Esophagus muscularis mucosa (tissue), 4 donors: ENCODE results near the gene SLC12A7. TPM values are rescaled to one million over a fixed set of nuclear protein-coding genes. Genes with fewer than 3 reads are reported as not detected.

ENCODE experiments used
- DNase-seq: peaks from one replicate; pipeline ENCODE4 v3.0.0-alpha.2; 2017; ENCODE audit errors: extremely low spot score
- H3K27ac ChIP-seq, 4 donors: fragments of 200-600 bp; sonication (generic); replicated peaks in 1 of 4; 1 replicate in 3 of 4; 2 replicates in 1 of 4; pipeline ENCODE4 v1.5.1; 2016 to 2019; ENCODE audit warnings: mild to moderate bottlenecking in 1 of 4
- H3K27me3 ChIP-seq, 4 donors: fragments of 200-600 bp; sonication (generic); one replicate each; pipeline versions ENCODE4 v1.5.1 to v1.6.0; 2016 to 2019
- H3K36me3 ChIP-seq, 4 donors: fragments of 200-600 bp; sonication (generic); one replicate each; pipeline ENCODE4 v1.5.1; 2016 to 2019
- H3K4me1 ChIP-seq, 4 donors: fragments of 200-600 bp; sonication (generic); one replicate each; pipeline ENCODE4 v1.5.1; 2016 to 2019
- H3K4me3 ChIP-seq, 4 donors: fragments of 200-600 bp; sonication (generic); 1 replicate in 2 of 4; 2 replicates in 2 of 4; pipeline ENCODE4 v1.5.1; 2016 to 2019; ENCODE audit warnings: mild to moderate bottlenecking in 4 of 4, moderate library complexity in 1 of 4
- H3K9me3 ChIP-seq, 4 donors: fragments of 200-600 bp; sonication (generic); 1 replicate in 3 of 4; 2 replicates in 1 of 4; pipeline ENCODE4 v1.5.1; 2016 to 2019
- CTCF ChIP-seq, 3 experiments: fragments of 200-600 bp in 2 of 3; fragments of 450-650 bp in 1 of 3; sonication (generic) in 2 of 3; IDR thresholded peaks; one replicate each; pipeline ENCODE4 v1.5.1; 2017 to 2019; ENCODE audit warnings: antibody characterized with exemption in 3 of 3, mild to moderate bottlenecking in 2 of 3, moderate library complexity in 1 of 3
- EP300 ChIP-seq: sonication (generic); formaldehyde crosslinking; IDR thresholded peaks from one replicate; pipeline ENCODE4 v1.6.1; 2017; ENCODE audit warnings: antibody characterized with exemption
- POLR2A ChIP-seq: fragments of 450-650 bp; IDR thresholded peaks from one replicate; pipeline ENCODE4 v1.6.1; 2017; ENCODE audit warnings: antibody characterized with exemption, moderate library complexity, mild to moderate bottlenecking, low read depth
- POLR2AphosphoS5 ChIP-seq, 2 donors: sonication (generic); formaldehyde crosslinking; IDR thresholded peaks; one replicate each; pipeline ENCODE4 v1.6.1; 2017; ENCODE audit warnings: antibody characterized with exemption in 2 of 2
- WGBS: methylation state at CpG from one replicate; pipeline ENCODE4 v1.1.5; 2018; 5-methylcytosine and 5-hydroxymethylcytosine counted together
- intact Hi-C: fragments of 100-400 bp; cut with DNase I; formaldehyde crosslinking; loops from one replicate; pipeline ENCODE4 v1.15.1; 2023
- total RNA-seq, 4 donors: library from RNA; depleted of rRNA; stranded (reverse); fragments of >200 nt; gene quantifications; one replicate each; pipeline versions ENCODE4 v1.1.0 to v1.2.1, GENCODE V29; 2016

The SLC12A7 gene
- total RNA-seq, 4 donors from 2014 or later = 21.6 to 35.8 (median 25.4) TPM

- Histone ChIP-seq H3K27ac (no peak overlapping the region), H3K4me3 (no peak overlapping the region), H3K4me1 (no peaks in the 10 kb centered on the region), H3K36me3 (peaks cover 22 to 95% (median 92%) of the 10 kb centered on the region in 4 donors), H3K27me3 (no peaks in the 10 kb centered on the region), H3K9me3 (no peaks in the 10 kb centered on the region)
- WGBS = 87% methylated on average over 12 of the region's 34 CpGs
- TF ChIP-seq CTCF (IDR thresholded peaks at IDR 0.05) = no peak
- intact Hi-C loops = no loop called here
- no peak for DNase-seq
These were observed 52.6 kb downstream of the SLC12A7 start for GRCh38 chr5:1058988-1059883.

GRCh38 chr5:1058083-1058945, 53.5 kb downstream of the SLC12A7 start:
- WGBS = 97% methylated on average over 19 of the region's 36 CpGs
- peaks cover 17 to 95% (median 93%) of the 10 kb centered on the region in 4 donors for H3K36me3 ChIP-seq
- no peak overlapping the region for H3K27ac ChIP-seq
- H3K9me3 ChIP-seq = no peaks in the 10 kb centered on the region
- no peak for DNase-seq
- no peaks in the 10 kb centered on the region for H3K27me3 ChIP-seq
- H3K4me3 ChIP-seq = no peak overlapping the region
- H3K4me1 ChIP-seq = no peaks in the 10 kb centered on the region
- no peak for TF ChIP-seq POLR2A
- no peak for TF ChIP-seq EP300
- TF ChIP-seq CTCF (IDR thresholded peaks at IDR 0.05) = no peak
- no peak for TF ChIP-seq POLR2AphosphoS5 (IDR thresholded peaks at IDR 0.05)
- intact Hi-C loops = no loop called here

GRCh38 chr5:1057485-1058082, 54.3 kb downstream of the SLC12A7 start:
- Histone ChIP-seq H3K9me3 (no peaks in the 10 kb centered on the region), H3K4me1 (peaks cover 0 to 4% (median 0%) of the 10 kb centered on the region in 4 donors), H3K27me3 (no peaks in the 10 kb centered on the region), H3K4me3 (no peak overlapping the region), H3K36me3 (peaks cover 24 to 95% (median 93%) of the 10 kb centered on the region in 4 donors), H3K27ac (no peak overlapping the region)
- WGBS = 73% methylated on average over 17 of the region's 36 CpGs
- TF ChIP-seq CTCF (IDR thresholded peaks at IDR 0.05) = no peak
- no peak for TF ChIP-seq POLR2AphosphoS5 (IDR thresholded peaks at IDR 0.05)
- TF ChIP-seq POLR2A = no peak
- TF ChIP-seq EP300 = no peak
- intact Hi-C loops = no loop called here
- DNase-seq = no peak

GRCh38 chr5:1056611-1057484, 55.0 kb downstream of the SLC12A7 start:
- H3K4me3 ChIP-seq = no peak overlapping the region
- peaks cover 27 to 95% (median 92%) of the 10 kb centered on the region in 4 donors for H3K36me3 ChIP-seq
- H3K27me3 ChIP-seq = no peaks in the 10 kb centered on the region
- intact Hi-C loops = no loop called here
- DNase-seq = no peak
- 87% methylated on average over 11 of the region's 27 CpGs for WGBS
- H3K4me1 ChIP-seq = peaks cover 0 to 5% (median 0%) of the 10 kb centered on the region in 4 donors
- no peak overlapping the region for H3K27ac ChIP-seq
- no peak for TF ChIP-seq EP300
- no peak for TF ChIP-seq POLR2A
- no peak for TF ChIP-seq CTCF (IDR thresholded peaks at IDR 0.05)
- no peak for TF ChIP-seq POLR2AphosphoS5 (IDR thresholded peaks at IDR 0.05)
- no peaks in the 10 kb centered on the region for H3K9me3 ChIP-seq
